ENCODE results near the gene C2CD2.
A peak's percentile ranks its signal among the peaks of the same experiment; 100 is the strongest.

- TF ChIP-seq, protein P1, sequence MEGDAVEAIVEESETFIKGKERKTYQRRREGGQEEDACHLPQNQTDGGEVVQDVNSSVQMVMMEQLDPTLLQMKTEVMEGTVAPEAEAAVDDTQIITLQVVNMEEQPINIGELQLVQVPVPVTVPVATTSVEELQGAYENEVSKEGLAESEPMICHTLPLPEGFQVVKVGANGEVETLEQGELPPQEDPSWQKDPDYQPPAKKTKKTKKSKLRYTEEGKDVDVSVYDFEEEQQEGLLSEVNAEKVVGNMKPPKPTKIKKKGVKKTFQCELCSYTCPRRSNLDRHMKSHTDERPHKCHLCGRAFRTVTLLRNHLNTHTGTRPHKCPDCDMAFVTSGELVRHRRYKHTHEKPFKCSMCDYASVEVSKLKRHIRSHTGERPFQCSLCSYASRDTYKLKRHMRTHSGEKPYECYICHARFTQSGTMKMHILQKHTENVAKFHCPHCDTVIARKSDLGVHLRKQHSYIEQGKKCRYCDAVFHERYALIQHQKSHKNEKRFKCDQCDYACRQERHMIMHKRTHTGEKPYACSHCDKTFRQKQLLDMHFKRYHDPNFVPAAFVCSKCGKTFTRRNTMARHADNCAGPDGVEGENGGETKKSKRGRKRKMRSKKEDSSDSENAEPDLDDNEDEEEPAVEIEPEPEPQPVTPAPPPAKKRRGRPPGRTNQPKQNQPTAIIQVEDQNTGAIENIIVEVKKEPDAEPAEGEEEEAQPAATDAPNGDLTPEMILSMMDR (conservative IDR thresholded peaks at IDR 0.05; ENCODE audit: low read length), result peak; percentile 55
- no peak for TF ChIP-seq EZH2phosphoT487 (IDR thresholded peaks at IDR 0.05; ENCODE audit: borderline replicate concordance, low read depth, low read length)
Observed at GRCh38 chr21:41876928-41877652, 76.7 kb downstream of the C2CD2 start.
